Peyer's patch (tissue), 4 donors: ENCODE results near the gene DSCAML1. TPM values are rescaled to one million over a fixed set of nuclear protein-coding genes. Genes with fewer than 3 reads are reported as not detected.

Experiments used
- DNase-seq, 3 donors: peaks; one replicate each; pipeline ENCODE4 v3.0.0-alpha.2; 2017 to 2019
- H3K27ac ChIP-seq, 4 donors: fragments of 200-600 bp; sonication (generic); one replicate each; pipeline ENCODE4 v1.5.1; 2016 to 2019
- H3K27me3 ChIP-seq, 2 donors: fragments of 200-600 bp; sonication (generic); one replicate each; pipeline ENCODE4 v1.5.1; 2019
- H3K36me3 ChIP-seq, 3 donors: fragments of 200-600 bp; sonication (generic); one replicate each; pipeline ENCODE4 v1.5.1; 2016 to 2019
- H3K4me1 ChIP-seq, 4 donors: fragments of 200-600 bp; sonication (generic); one replicate each; pipeline ENCODE4 v1.5.1; 2016 to 2019
- H3K4me3 ChIP-seq, 4 donors: fragments of 200-600 bp; sonication (generic); 1 replicate in 3 of 4; 2 replicates in 1 of 4; pipeline ENCODE4 v1.5.1; 2016 to 2019; ENCODE audit warnings: mild to moderate bottlenecking in 1 of 4
- H3K9me3 ChIP-seq, 4 donors: fragments of 200-600 bp; sonication (generic); one replicate each; pipeline ENCODE4 v1.5.1; 2016 to 2019; ENCODE audit warnings: mild to moderate bottlenecking in 1 of 4
- POLR2A ChIP-seq, 2 donors: fragments of 450-650 bp; IDR thresholded peaks; one replicate each; pipeline ENCODE4 v1.5.1; 2017; ENCODE audit warnings: antibody characterized with exemption in 2 of 2, mild to moderate bottlenecking in 2 of 2, moderate library complexity in 2 of 2
- total RNA-seq, 4 donors: library from RNA; depleted of rRNA; stranded (reverse); fragments of >200 nt; gene quantifications; one replicate each; pipeline ENCODE4 v1.1.0, GENCODE V29; 2016
- TF ChIP-seq, protein P1 (sequence below), 6 experiments: fragments of 450-650 bp in 4 of 6; fragments of 200-600 bp in 2 of 6; sonication (generic) in 1 of 6; IDR thresholded peaks; one replicate each; pipeline ENCODE4 v1.5.1; 2017 to 2019; ENCODE audit warnings: antibody characterized with exemption in 6 of 6, mild to moderate bottlenecking in 3 of 6, moderate library complexity in 1 of 6

The DSCAML1 gene
- total RNA-seq, 4 donors from 2014 or later: 0.18 to 5.8 (median 2.9) TPM

DNA sequence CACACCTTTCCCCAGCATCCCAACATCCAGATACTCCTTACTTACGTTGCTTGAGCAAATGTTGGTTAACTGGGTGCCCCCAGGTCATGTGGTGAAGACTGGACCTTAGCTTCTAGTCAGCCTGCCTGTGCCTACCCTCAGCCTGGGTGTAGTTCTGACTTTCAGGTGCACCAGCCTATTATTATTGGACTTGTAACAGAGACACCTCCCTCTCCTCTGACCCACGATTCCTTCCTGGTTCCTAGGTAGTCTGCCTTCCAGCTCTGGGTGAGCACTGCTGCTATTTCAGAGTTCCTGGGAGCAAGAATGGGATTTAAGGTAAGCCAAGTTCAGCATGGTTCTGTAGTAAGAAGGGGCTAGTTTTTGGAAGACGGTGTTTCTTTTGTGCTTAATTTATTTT lies 138.2 kb downstream of the DSCAML1 start:
- no peaks in the 10 kb centered on the region for H3K36me3 ChIP-seq
- peak overlapping the region in 3 of 4 donors; percentile 7 to 79 (median 60) for H3K27ac ChIP-seq
- peak in 1 of 3 donors; percentile 59 for DNase-seq
- no peaks in the 10 kb centered on the region for H3K27me3 ChIP-seq
- peak overlapping the region in 1 of 4 donors; percentile 9 for H3K4me3 ChIP-seq
- H3K9me3 ChIP-seq: no peaks in the 10 kb centered on the region
- peak; percentile 34 to 45 for TF ChIP-seq POLR2A (IDR thresholded peaks at IDR 0.05)
- TF ChIP-seq, protein P1, sequence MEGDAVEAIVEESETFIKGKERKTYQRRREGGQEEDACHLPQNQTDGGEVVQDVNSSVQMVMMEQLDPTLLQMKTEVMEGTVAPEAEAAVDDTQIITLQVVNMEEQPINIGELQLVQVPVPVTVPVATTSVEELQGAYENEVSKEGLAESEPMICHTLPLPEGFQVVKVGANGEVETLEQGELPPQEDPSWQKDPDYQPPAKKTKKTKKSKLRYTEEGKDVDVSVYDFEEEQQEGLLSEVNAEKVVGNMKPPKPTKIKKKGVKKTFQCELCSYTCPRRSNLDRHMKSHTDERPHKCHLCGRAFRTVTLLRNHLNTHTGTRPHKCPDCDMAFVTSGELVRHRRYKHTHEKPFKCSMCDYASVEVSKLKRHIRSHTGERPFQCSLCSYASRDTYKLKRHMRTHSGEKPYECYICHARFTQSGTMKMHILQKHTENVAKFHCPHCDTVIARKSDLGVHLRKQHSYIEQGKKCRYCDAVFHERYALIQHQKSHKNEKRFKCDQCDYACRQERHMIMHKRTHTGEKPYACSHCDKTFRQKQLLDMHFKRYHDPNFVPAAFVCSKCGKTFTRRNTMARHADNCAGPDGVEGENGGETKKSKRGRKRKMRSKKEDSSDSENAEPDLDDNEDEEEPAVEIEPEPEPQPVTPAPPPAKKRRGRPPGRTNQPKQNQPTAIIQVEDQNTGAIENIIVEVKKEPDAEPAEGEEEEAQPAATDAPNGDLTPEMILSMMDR (IDR thresholded peaks at IDR 0.05): no peak
- peaks cover 0 to 15% (median 2%) of the 10 kb centered on the region in 4 donors for H3K4me1 ChIP-seq

DNA sequence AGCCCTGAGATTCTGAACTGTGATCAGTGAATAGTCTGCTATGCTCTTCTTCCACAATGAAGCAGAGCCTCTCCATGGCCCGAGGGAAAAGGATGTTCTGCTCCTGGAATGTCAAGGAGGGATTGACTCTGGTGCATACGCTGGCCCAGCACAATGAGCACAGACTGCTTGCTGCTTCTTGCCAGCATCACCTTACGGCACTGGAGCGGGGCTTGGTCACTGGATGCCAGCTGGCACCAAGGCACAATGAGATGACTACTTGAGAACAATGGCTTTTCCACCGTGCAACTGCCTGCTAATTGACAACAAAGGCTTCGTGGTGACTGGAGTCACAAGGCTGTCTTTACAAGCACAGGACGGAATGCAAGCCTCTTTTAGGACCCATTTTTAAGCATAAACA lies 139.2 kb downstream of the DSCAML1 start:
- H3K27me3 ChIP-seq: no peaks in the 10 kb centered on the region
- no peaks in the 10 kb centered on the region for H3K36me3 ChIP-seq
- TF ChIP-seq, protein P1 (IDR thresholded peaks at IDR 0.05): no peak
- no peak for TF ChIP-seq POLR2A (IDR thresholded peaks at IDR 0.05)
- no peak overlapping the region for H3K27ac ChIP-seq
- no peak for DNase-seq
- peaks cover 0 to 11% (median 2%) of the 10 kb centered on the region in 4 donors for H3K4me1 ChIP-seq
- H3K9me3 ChIP-seq: no peaks in the 10 kb centered on the region
- no peak overlapping the region for H3K4me3 ChIP-seq

DNA sequence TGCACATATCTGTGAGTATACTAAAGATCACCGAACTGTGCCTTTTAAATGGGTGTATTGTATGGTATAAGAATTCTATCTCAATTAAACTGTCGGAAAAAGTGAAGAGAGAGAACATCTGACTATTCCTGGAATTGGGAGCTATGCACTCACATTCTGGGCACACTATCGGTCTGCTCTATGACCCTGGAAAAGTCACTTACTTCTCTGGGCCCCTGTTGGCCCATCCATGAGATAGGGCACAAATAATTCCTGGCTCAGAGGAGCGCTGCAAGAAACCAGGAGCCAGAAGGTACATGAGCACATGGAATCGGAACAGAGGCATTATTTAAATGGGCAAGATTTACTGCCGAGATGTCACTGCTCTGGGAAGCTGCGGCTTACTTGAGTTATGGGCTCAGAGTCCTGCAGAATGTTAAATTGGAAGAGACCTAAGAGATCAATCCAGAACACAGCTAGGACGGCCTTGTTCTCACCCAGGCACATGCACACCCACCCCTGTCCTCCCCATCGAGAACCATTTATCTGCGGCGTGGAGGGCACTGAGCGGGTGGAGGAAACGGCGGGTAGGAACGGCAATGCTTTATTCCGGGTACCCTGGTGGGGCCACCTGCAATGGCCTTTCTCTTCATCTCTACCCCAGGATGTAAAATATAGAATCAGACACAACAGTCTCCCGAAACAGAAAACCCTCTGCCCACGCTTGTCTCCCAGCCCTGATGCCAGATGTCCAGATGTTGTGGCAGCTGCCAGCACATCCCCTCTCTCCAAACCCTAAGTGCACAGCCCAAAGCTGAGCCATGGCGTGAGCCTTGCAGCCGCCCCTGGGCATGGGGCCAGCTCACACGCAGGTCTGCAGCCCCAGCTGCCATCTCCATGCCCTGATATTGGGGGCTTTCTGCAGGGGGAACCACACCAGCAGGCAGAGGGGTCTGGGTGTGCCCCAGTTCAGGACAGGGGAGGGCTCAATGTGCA lies 142.4 kb downstream of the DSCAML1 start:
- no peak overlapping the region for H3K27ac ChIP-seq
- TF ChIP-seq, protein P1 (IDR thresholded peaks at IDR 0.05): no peak
- no peak for TF ChIP-seq POLR2A (IDR thresholded peaks at IDR 0.05)
- no peak overlapping the region for H3K4me3 ChIP-seq
- DNase-seq: no peak
- H3K4me1 ChIP-seq: peaks cover 0 to 11% (median 2%) of the 10 kb centered on the region in 4 donors
- H3K27me3 ChIP-seq: no peaks in the 10 kb centered on the region
- no peaks in the 10 kb centered on the region for H3K9me3 ChIP-seq
- H3K36me3 ChIP-seq: no peaks in the 10 kb centered on the region

DNA sequence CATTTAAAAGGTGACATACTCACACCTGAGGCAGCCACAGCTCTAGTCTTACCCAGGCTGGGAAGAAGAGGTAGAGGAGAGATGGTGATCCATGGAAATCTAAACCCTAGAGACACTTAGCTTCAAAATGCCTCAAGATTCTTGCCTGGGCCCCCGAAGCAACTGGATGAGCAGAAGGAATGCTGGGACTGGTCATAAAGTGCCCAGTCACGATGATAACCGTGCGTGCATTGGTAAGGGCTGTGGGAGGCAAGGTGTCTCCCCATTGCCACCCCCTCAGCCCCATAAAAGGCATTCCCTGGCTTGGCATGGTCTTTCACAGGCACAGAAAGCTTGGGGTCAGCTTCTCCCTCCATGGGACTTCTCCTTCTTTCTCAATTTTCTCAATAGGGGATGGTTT lies 144.5 kb downstream of the DSCAML1 start:
- Histone ChIP-seq H3K36me3 (no peaks in the 10 kb centered on the region), H3K27ac (no peak overlapping the region), H3K9me3 (no peaks in the 10 kb centered on the region), H3K4me3 (no peak overlapping the region), H3K4me1 (peaks cover 0 to 4% (median 0%) of the 10 kb centered on the region in 4 donors), H3K27me3 (no peaks in the 10 kb centered on the region)
- no peak for DNase-seq
- TF ChIP-seq POLR2A (IDR thresholded peaks at IDR 0.05): no peak
- TF ChIP-seq, protein P1 (IDR thresholded peaks at IDR 0.05): no peak

DNA sequence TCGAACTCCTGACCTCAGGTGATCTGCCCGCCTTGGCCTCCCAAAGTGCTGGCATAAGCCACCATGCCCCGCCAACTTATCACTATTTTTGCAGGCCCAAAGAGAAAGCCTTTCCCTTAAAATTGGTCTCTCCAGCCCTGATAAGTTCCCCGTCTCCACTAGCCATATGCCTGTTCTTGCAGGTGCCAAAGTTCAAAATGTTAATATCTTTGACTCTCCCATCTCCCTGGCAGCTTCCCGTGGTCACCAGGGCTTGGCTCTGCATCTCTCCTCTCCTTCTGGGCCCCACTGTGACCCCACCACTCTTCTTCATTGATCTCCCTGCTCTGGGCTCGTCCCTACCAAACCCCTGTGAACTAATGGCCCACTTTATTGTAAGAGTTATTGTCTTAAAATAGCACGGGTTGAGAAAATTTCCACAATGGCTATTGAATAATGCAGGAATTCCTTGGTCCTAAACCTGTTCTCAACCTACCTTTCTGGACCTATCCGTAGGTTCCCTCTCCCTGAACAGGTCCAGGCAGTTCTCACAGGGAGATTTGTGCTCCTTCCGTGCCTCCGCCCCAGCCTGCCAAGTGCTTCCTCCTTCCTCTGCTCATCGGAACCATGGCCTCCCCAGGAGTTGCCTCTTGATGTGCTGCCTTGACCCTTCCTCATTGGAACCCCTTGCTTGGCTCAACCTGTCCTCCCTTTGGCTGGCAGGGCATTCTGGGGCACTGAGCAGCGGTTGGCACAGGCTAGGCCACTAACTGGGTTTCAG lies 147.5 kb downstream of the DSCAML1 start:
- TF ChIP-seq POLR2A (IDR thresholded peaks at IDR 0.05): no peak
- TF ChIP-seq, protein P1 (IDR thresholded peaks at IDR 0.05): no peak

More for the DNA sequence above, 147.5 kb downstream of the DSCAML1 start:
- no peaks in the 10 kb centered on the region for H3K27me3 ChIP-seq
- H3K27ac ChIP-seq: no peak overlapping the region
- no peak overlapping the region for H3K4me3 ChIP-seq
- DNase-seq: no peak
- H3K4me1 ChIP-seq: no peaks in the 10 kb centered on the region
- H3K9me3 ChIP-seq: no peaks in the 10 kb centered on the region
- H3K36me3 ChIP-seq: no peaks in the 10 kb centered on the region
